GM18505 (cell line): Measurements from ENCODE around the gene CMIP.

Experiments
- ATAC-seq: cut with Tn5 transposase; IDR thresholded peaks from one replicate; pipeline ENCODE4 v1.9.1; 2021; ENCODE audit not compliant: unreplicated experiment
- POLR2A ChIP-seq: IDR thresholded peaks from 4 replicates; pipeline ENCODE4 v1.6.1; 2011; ENCODE audit warnings: borderline replicate concordance; ENCODE audit not compliant: insufficient read depth, insufficient read length; ENCODE audit errors: extremely low read depth

Gene CMIP

GRCh38 chr16:81551151-81551808 lies 106.7 kb downstream of the CMIP start:
- no peak for ATAC-seq
- TF ChIP-seq POLR2A = no peak

- ATAC-seq = no peak
- no peak for TF ChIP-seq POLR2A
Measured at GRCh38 chr16:81551821-81552304, 107.3 kb downstream of the CMIP start.

- no peak for ATAC-seq
- no peak for TF ChIP-seq POLR2A
Measured at GRCh38 chr16:81552743-81553079, 108.1 kb downstream of the CMIP start.

GRCh38 chr16:81553080-81553813 lies 108.6 kb downstream of the CMIP start:
- ATAC-seq = no peak
- TF ChIP-seq POLR2A = no peak

GRCh38 chr16:81553814-81554675 lies 109.4 kb downstream of the CMIP start:
- no peak for TF ChIP-seq POLR2A
- ATAC-seq = no peak

GRCh38 chr16:81554979-81555378 lies 110.4 kb downstream of the CMIP start:
- no peak for TF ChIP-seq POLR2A
- ATAC-seq = no peak

GRCh38 chr16:81555660-81556059 lies 111.1 kb downstream of the CMIP start:
- no peak for TF ChIP-seq POLR2A
- ATAC-seq = no peak

- no peak for TF ChIP-seq POLR2A
Measured at GRCh38 chr16:81556715-81557284, 112.2 kb downstream of the CMIP start.

GRCh38 chr16:81558077-81558443 lies 113.5 kb downstream of the CMIP start:
- no peak for ATAC-seq
- no peak for TF ChIP-seq POLR2A

More at GRCh38 chr16:81556715-81557284, 112.2 kb downstream of the CMIP start:
- ATAC-seq = no peak

- no peak for ATAC-seq
Measured at GRCh38 chr16:81558444-81559175, 114.0 kb downstream of the CMIP start.

GRCh38 chr16:81560979-81561657 lies 116.5 kb downstream of the CMIP start:
- no peak for ATAC-seq
- no peak for TF ChIP-seq POLR2A

More at GRCh38 chr16:81558444-81559175, 114.0 kb downstream of the CMIP start:
- no peak for TF ChIP-seq POLR2A

- TF ChIP-seq POLR2A = no peak
- ATAC-seq = no peak
Measured at GRCh38 chr16:81562174-81562849, 117.7 kb downstream of the CMIP start.

GRCh38 chr16:81562926-81563325 lies 118.3 kb downstream of the CMIP start:
- ATAC-seq = no peak

More at GRCh38 chr16:81562926-81563325, 118.3 kb downstream of the CMIP start:
- TF ChIP-seq POLR2A = no peak
